IMR-90 (cell line): Measurements from ENCODE around the gene CBLIF.

Experiments used
- BHLHE40 ChIP-seq: fragments of 150-350 bp; IDR thresholded peaks from 2 replicates; pipeline ENCODE4 v1.6.1; 2016; ENCODE audit warnings: mild to moderate bottlenecking, low read depth, low read length
- CTCF ChIP-seq: conservative IDR thresholded peaks from 2 replicates; pipeline ENCODE4 v1.5.1; 2012; ENCODE audit warnings: mild to moderate bottlenecking, low read depth, low read length, improper control_type of control experiment
- MXI1 ChIP-seq: IDR thresholded peaks from 2 replicates; pipeline ENCODE4 v1.6.1; 2012; ENCODE audit warnings: low read depth, mild to moderate bottlenecking, low read length, moderate library complexity, borderline replicate concordance
- POLR2A ChIP-seq: IDR thresholded peaks from 2 replicates; pipeline ENCODE4 v1.6.1; 2012; ENCODE audit warnings: mild to moderate bottlenecking, low read depth, low read length
- RAD21 ChIP-seq: IDR thresholded peaks from 2 replicates; pipeline ENCODE4 v1.6.1; 2012; ENCODE audit warnings: low read length, improper control_type of control experiment
- SMC3 ChIP-seq: fragments of 150-350 bp; IDR thresholded peaks from 2 replicates; pipeline ENCODE4 v1.6.1; 2016; ENCODE audit warnings: low read depth, mild to moderate bottlenecking, antibody characterized with exemption, low read length, moderate library complexity

DNA sequence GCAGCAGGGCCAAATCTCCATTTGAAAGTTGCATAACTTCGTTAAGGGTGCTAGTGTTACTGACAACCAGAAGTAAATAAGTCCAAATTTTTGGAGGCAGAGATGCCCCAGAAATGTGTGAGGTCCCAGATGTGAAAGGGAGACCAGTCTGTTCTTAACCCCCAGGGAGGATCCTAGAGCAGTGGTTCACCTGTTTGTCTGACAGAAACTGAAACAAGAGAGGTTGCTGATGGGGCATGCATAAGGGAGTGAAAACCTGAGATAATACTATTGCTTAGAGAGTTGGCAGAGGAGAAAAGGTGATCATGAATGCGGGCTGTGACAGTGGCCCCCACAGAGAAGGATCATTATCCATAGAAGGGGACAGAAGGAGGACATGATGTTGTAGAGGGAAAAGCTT, 3.8 kb downstream of the CBLIF start:
- TF ChIP-seq CTCF (no peak), RAD21 (no peak), POLR2A (no peak), SMC3 (no peak), MXI1 (no peak), BHLHE40 (no peak)
